NCI-H2171 treated with DMSO at 0.1 percent for 48 hours (cell line): Measurements from ENCODE around the gene PCED1A.
"Not testable (repeated sequence)": the region's sequence is repeated elsewhere in the genome, so short reads cannot be mapped to it uniquely, and the experiment has no call there.

ENCODE experiments used
- DNase-seq: peaks from one replicate; lab custom pipeline; 2025; lab: John Stamatoyannopoulos, UW

The PCED1A gene

GRCh38 chr20:2829376-2829775 lies 11.1 kb downstream of the PCED1A start:
- no peak for DNase-seq

- no peak for DNase-seq
Measured at GRCh38 chr20:2826655-2827054, 13.8 kb downstream of the PCED1A start.

GRCh38 chr20:2825761-2826160 lies 14.7 kb downstream of the PCED1A start:
- no peak for DNase-seq

GRCh38 chr20:2822073-2822472 lies 18.4 kb downstream of the PCED1A start:
- peak; percentile 34 for DNase-seq

GRCh38 chr20:2820896-2821869 lies 19.3 kb downstream of the PCED1A start:
- DNase-seq, result no peak

GRCh38 chr20:2820084-2820895 lies 20.2 kb downstream of the PCED1A start:
- DNase-seq, result no peak

- no peak for DNase-seq
Measured at GRCh38 chr20:2817891-2818595, 22.4 kb downstream of the PCED1A start.

GRCh38 chr20:2817341-2817726 lies 23.1 kb downstream of the PCED1A start:
- no peak for DNase-seq

GRCh38 chr20:2816583-2817340 lies 23.7 kb downstream of the PCED1A start:
- DNase-seq, result no peak

GRCh38 chr20:2816030-2816582 lies 24.3 kb downstream of the PCED1A start, which contains the start of gene TMEM239:
TSS of gene TMEM239 (plus strand) at chr20:2816364. CDS start at chr20:2816555, 191 bp downstream.
- DNase-seq, result no peak

- DNase-seq, result no peak
Measured at GRCh38 chr20:2815242-2815900, 25.1 kb downstream of the PCED1A start.

- DNase-seq, result peak; percentile 80
Measured at GRCh38 chr20:2814587-2815051, 25.8 kb downstream of the PCED1A start, which contains the start of gene C20orf141. TSS of gene C20orf141 (plus strand) at chr20:2814987. CDS start at chr20:2815185, 198 bp downstream.

GRCh38 chr20:2814076-2814475 lies 26.4 kb downstream of the PCED1A start:
- no peak for DNase-seq

- no peak for DNase-seq
Measured at GRCh38 chr20:2812189-2812588, 28.3 kb downstream of the PCED1A start.

GRCh38 chr20:2809690-2810089 lies 30.8 kb downstream of the PCED1A start:
- no peak for DNase-seq

- not testable (repeated sequence) for DNase-seq
Measured at GRCh38 chr20:2807929-2808328, 32.5 kb downstream of the PCED1A start.

GRCh38 chr20:2807019-2807418 lies 33.4 kb downstream of the PCED1A start:
- no peak for DNase-seq

GRCh38 chr20:2806351-2806701 lies 34.1 kb downstream of the PCED1A start:
- DNase-seq, result no peak

GRCh38 chr20:2805689-2806350 lies 34.6 kb downstream of the PCED1A start:
- DNase-seq, result no peak
